ENCODE results near the gene GSX1. TPM values are rescaled to one million over a fixed set of nuclear protein-coding genes. Genes with fewer than 3 reads are reported as not detected.

Gene GSX1
- total RNA-seq, 1 donor from 2014 or later: not detected

DNA sequence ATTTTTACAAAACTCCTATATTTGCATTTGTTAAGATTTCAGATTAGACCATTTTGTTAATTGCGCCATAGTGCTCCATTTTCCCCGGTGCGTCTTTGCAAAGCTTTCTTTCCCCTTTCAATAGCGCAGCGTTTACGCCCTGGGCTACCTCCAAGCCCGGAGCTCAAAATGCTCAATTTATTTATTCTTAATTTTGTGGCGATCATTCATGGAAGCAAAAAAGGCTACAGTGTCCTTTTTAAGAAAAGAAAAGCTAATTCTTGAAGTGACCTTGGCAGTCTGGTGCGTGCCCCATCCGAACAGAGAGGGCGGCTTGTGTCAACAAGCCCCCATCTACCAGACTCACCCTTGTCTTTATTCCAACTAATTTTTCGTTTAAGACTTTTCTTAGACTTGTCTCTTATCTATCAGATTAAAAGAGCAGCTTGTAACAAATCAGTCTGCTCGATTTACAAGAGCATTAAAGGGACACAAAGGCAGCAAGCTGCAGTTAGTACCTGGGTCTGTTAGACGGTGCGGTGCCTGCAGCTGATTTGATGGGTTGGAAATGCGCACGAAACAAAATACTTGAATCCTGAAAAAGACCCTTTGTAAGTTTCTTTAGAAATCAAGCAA lies 30.1 kb downstream of the GSX1 start:
- no peak overlapping the region for H3K4me3 ChIP-seq (ENCODE audit: low read depth, low read length)
- H3K36me3 ChIP-seq (ENCODE audit: control insufficient read depth, insufficient read depth, low read length): no peaks in the 10 kb centered on the region
- peaks cover 35% of the 10 kb centered on the region for H3K27me3 ChIP-seq (ENCODE audit: control insufficient read depth, insufficient read depth, low read length)
- no peak for DNase-seq (ENCODE audit: low read depth)
- FAIRE-seq: no peak
- TF ChIP-seq, protein P1, sequence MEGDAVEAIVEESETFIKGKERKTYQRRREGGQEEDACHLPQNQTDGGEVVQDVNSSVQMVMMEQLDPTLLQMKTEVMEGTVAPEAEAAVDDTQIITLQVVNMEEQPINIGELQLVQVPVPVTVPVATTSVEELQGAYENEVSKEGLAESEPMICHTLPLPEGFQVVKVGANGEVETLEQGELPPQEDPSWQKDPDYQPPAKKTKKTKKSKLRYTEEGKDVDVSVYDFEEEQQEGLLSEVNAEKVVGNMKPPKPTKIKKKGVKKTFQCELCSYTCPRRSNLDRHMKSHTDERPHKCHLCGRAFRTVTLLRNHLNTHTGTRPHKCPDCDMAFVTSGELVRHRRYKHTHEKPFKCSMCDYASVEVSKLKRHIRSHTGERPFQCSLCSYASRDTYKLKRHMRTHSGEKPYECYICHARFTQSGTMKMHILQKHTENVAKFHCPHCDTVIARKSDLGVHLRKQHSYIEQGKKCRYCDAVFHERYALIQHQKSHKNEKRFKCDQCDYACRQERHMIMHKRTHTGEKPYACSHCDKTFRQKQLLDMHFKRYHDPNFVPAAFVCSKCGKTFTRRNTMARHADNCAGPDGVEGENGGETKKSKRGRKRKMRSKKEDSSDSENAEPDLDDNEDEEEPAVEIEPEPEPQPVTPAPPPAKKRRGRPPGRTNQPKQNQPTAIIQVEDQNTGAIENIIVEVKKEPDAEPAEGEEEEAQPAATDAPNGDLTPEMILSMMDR (IDR thresholded peaks at IDR 0.05; ENCODE audit: insufficient read depth, low read length, severe bottlenecking): no peak

GRCh38 chr13:27822873-27823311 lies 30.6 kb downstream of the GSX1 start:
- no peak for FAIRE-seq
- Histone ChIP-seq H3K4me3 (ENCODE audit: low read depth, low read length) (no peak overlapping the region), H3K27me3 (ENCODE audit: control insufficient read depth, insufficient read depth, low read length) (peaks cover 35% of the 10 kb centered on the region)

DNA sequence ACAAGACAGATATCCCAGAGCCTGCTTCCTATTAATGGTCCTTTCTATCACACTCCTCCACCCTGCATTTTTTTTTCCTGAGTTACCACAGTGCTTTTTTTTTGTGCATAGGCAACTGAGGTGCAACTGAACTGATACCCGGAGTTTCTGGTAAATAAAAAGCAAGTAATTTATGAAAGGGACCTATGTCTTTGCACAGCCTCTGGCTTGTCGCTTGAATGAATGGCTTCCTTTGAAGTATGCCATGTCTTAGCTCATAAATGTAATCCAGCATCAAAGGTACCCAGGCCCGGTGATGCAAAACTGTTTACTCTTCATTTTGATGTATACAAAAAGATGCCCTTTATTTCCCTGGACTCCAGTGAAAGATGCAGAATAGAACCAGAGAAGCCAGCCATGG lies 31.8 kb downstream of the GSX1 start:
- H3K36me3 ChIP-seq (ENCODE audit: control insufficient read depth, insufficient read depth, low read length): no peaks in the 10 kb centered on the region
- FAIRE-seq (peak; percentile 66), DNase-seq (ENCODE audit: low read depth) (no peak)
- TF ChIP-seq, protein P1 (IDR thresholded peaks at IDR 0.05; ENCODE audit: insufficient read depth, low read length, severe bottlenecking): no peak
- H3K4me3 ChIP-seq (ENCODE audit: low read depth, low read length): no peak overlapping the region
- H3K27me3 ChIP-seq (ENCODE audit: control insufficient read depth, insufficient read depth, low read length): peaks cover 35% of the 10 kb centered on the region

More at GRCh38 chr13:27822873-27823311, 30.6 kb downstream of the GSX1 start:
- TF ChIP-seq, protein P1 (IDR thresholded peaks at IDR 0.05; ENCODE audit: insufficient read depth, low read length, severe bottlenecking): no peak
- no peaks in the 10 kb centered on the region for H3K36me3 ChIP-seq (ENCODE audit: control insufficient read depth, insufficient read depth, low read length)
- no peak for DNase-seq (ENCODE audit: low read depth)

GRCh38 chr13:27825072-27825471 lies 32.8 kb downstream of the GSX1 start:
- H3K27me3 ChIP-seq (ENCODE audit: control insufficient read depth, insufficient read depth, low read length): peaks cover 32% of the 10 kb centered on the region
- FAIRE-seq (no peak), DNase-seq (ENCODE audit: low read depth) (no peak)
- no peak overlapping the region for H3K4me3 ChIP-seq (ENCODE audit: low read depth, low read length)
- TF ChIP-seq, protein P1 (IDR thresholded peaks at IDR 0.05; ENCODE audit: insufficient read depth, low read length, severe bottlenecking): no peak
- H3K36me3 ChIP-seq (ENCODE audit: control insufficient read depth, insufficient read depth, low read length): no peaks in the 10 kb centered on the region

GRCh38 chr13:27826379-27827353 lies 34.4 kb downstream of the GSX1 start:
- DNase-seq (ENCODE audit: low read depth) (peak; percentile 71), FAIRE-seq (peak; percentile 55)
- TF ChIP-seq, protein P1 (IDR thresholded peaks at IDR 0.05; ENCODE audit: insufficient read depth, low read length, severe bottlenecking): peak; percentile 90
- no peak overlapping the region for H3K4me3 ChIP-seq (ENCODE audit: low read depth, low read length)
- peaks cover 24% of the 10 kb centered on the region for H3K27me3 ChIP-seq (ENCODE audit: control insufficient read depth, insufficient read depth, low read length)
- no peaks in the 10 kb centered on the region for H3K36me3 ChIP-seq (ENCODE audit: control insufficient read depth, insufficient read depth, low read length)
